HG03460 (cell line): ENCODE results near the gene TAS1R2.
A peak's percentile ranks its signal among the peaks of the same experiment; 100 is the strongest.
"Not testable (repeated sequence)": the region's sequence is repeated elsewhere in the genome, so short reads cannot be mapped to it uniquely, and the experiment has no call there.

Source experiments
- ATAC-seq: cut with Tn5 transposase; IDR thresholded peaks from one replicate; pipeline ENCODE4 v1.9.1; 2021; ENCODE audit not compliant: unreplicated experiment

TAS1R2 gene

GRCh38 chr1:18859560-18859959, at the start of gene TAS1R2:
Gene TAS1R2, minus strand, starts transcription at chr1:18859660. Its CDS starts 0 bp downstream, at chr1:18859660.
- ATAC-seq, result no peak

- ATAC-seq, result no peak
Measured at GRCh38 chr1:18907917-18908845, 48.7 kb upstream of the TAS1R2 start.

- no peak for ATAC-seq
Measured at GRCh38 chr1:18907021-18907916, 47.8 kb upstream of the TAS1R2 start.

- no peak for ATAC-seq
Measured at GRCh38 chr1:18903291-18903756, 43.9 kb upstream of the TAS1R2 start.

- peak; percentile 96 for ATAC-seq
Measured at GRCh38 chr1:18902523-18903290, 43.2 kb upstream of the TAS1R2 start, which contains the start of gene ALDH4A1. Gene ALDH4A1, minus strand, starts transcription at chr1:18902555. Its CDS starts 32 bp downstream, at chr1:18902523.

GRCh38 chr1:18901952-18902522, 42.6 kb upstream of the TAS1R2 start:
- ATAC-seq, result no peak

- no peak for ATAC-seq
Measured at GRCh38 chr1:18901147-18901951, 41.9 kb upstream of the TAS1R2 start.

GRCh38 chr1:18900303-18900841, 40.9 kb upstream of the TAS1R2 start:
- ATAC-seq, result no peak

- no peak for ATAC-seq
Measured at GRCh38 chr1:18899363-18900049, 40.0 kb upstream of the TAS1R2 start.

GRCh38 chr1:18898567-18898966, 39.1 kb upstream of the TAS1R2 start:
- ATAC-seq, result no peak

- ATAC-seq, result no peak
Measured at GRCh38 chr1:18895317-18895716, 35.9 kb upstream of the TAS1R2 start.

- no peak for ATAC-seq
Measured at GRCh38 chr1:18893120-18893519, 33.7 kb upstream of the TAS1R2 start.

- not testable (repeated sequence) for ATAC-seq
Measured at GRCh38 chr1:18891858-18892257, 32.4 kb upstream of the TAS1R2 start.

GRCh38 chr1:18891426-18891780, 31.9 kb upstream of the TAS1R2 start:
- ATAC-seq, result no peak

GRCh38 chr1:18890706-18891425, 31.4 kb upstream of the TAS1R2 start:
- ATAC-seq, result no peak

- no peak for ATAC-seq
Measured at GRCh38 chr1:18886003-18886335, 26.5 kb upstream of the TAS1R2 start.

- ATAC-seq, result no peak
Measured at GRCh38 chr1:18885311-18886002, 26.0 kb upstream of the TAS1R2 start.

- ATAC-seq, result no peak
Measured at GRCh38 chr1:18884727-18885126, 25.3 kb upstream of the TAS1R2 start.
